Measurements from ENCODE around the gene LMF1.

LMF1 gene

DNA sequence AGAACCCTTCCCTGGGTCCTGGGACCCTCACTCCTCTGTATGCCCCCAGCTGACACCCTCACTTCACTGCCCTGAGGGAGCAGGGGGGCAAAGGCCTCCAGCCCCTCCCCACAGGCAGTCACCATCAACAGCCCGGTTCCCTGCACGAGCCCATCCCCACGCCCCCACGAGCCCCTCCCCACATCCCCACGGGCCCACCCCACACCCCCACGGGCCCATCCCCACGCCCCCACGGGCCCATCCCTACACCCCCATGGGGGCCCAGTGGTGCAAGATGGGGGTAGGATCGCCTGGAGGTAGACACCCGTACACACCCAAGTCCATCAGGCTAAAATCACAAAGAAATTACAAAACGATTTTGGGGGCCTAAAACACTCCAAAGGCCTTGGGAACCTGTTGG is 42.3 kb downstream of the LMF1 start:
- peaks cover 11% of the 10 kb centered on the region for H3K9me3 ChIP-seq (ENCODE audit: control insufficient read depth, low read length)
- H3K4me1 ChIP-seq (ENCODE audit: control insufficient read depth, insufficient read depth, low read length, poor library complexity, severe bottlenecking): peaks cover 6% of the 10 kb centered on the region
- no peak overlapping the region for H3K4me3 ChIP-seq (ENCODE audit: extremely low read depth, insufficient read depth, low read length, poor library complexity, severe bottlenecking)
- no peak overlapping the region for H3K27ac ChIP-seq (ENCODE audit: low read depth, low read length, severe bottlenecking)
- 80 to 100% methylated on average over 1 to 3 of the region's 11 CpGs for WGBS, 2 experiments (ENCODE audit: insufficient coverage in 2 of 2)
- H3K36me3 ChIP-seq (ENCODE audit: control insufficient read depth, insufficient read depth, low read length): peaks cover 9% of the 10 kb centered on the region

DNA sequence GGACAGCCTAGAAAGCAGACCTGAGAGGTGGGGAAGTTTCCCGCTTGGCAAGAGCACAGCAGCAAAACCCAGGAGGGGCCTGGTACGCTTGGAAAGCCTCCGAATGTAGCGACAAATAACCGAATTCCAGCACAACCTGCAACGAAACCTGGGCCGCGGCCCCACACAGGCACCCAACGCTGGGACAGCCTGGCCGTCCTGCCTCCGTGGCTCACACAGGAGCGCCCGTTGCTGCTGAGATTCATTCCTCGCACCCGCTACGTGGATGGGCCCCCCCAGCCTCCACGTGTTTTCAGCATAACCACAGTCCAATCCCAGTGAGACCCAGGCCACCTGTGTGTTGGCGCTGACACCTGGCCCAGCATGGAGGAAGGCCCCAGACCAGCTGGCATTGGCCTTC is 42.9 kb downstream of the LMF1 start:
- H3K4me1 ChIP-seq (ENCODE audit: control insufficient read depth, insufficient read depth, low read length, poor library complexity, severe bottlenecking): peaks cover 6% of the 10 kb centered on the region
- WGBS, 2 experiments (ENCODE audit: insufficient coverage in 2 of 2): 96 to 97% methylated on average over 15 to 18 of the region's 18 CpGs
- peaks cover 9% of the 10 kb centered on the region for H3K36me3 ChIP-seq (ENCODE audit: control insufficient read depth, insufficient read depth, low read length)
- peaks cover 15% of the 10 kb centered on the region for H3K9me3 ChIP-seq (ENCODE audit: control insufficient read depth, low read length)
- H3K4me3 ChIP-seq (ENCODE audit: extremely low read depth, insufficient read depth, low read length, poor library complexity, severe bottlenecking): no peak overlapping the region
- no peak overlapping the region for H3K27ac ChIP-seq (ENCODE audit: low read depth, low read length, severe bottlenecking)

DNA sequence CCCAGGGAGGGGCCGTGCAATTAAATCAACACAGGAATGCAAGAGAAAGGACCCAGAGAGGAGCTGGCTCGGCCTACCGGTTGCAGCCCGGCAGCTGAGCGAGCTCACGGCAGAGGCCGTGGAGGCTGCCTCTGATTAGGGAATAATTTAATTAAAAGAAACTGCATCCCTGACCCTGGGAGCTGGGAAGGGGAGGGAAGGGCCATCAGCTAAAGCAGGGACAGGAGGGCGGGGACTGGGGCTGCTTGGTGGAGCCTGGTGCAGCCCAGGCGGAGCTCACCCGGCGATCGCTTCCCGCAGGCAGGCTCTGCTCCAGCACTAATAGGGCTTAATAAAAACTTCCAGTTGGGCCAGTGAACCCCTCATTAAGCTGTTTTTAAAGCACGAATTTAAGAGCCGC is 43.4 kb downstream of the LMF1 start:
- 88 to 91% methylated on average over 9 to 15 of the region's 15 CpGs for WGBS, 2 experiments (ENCODE audit: insufficient coverage in 2 of 2)
- H3K4me1 ChIP-seq (ENCODE audit: control insufficient read depth, insufficient read depth, low read length, poor library complexity, severe bottlenecking): peaks cover 6% of the 10 kb centered on the region
- H3K9me3 ChIP-seq (ENCODE audit: control insufficient read depth, low read length): peaks cover 15% of the 10 kb centered on the region
- no peak overlapping the region for H3K4me3 ChIP-seq (ENCODE audit: extremely low read depth, insufficient read depth, low read length, poor library complexity, severe bottlenecking)
- H3K27ac ChIP-seq (ENCODE audit: low read depth, low read length, severe bottlenecking): no peak overlapping the region
- peaks cover 9% of the 10 kb centered on the region for H3K36me3 ChIP-seq (ENCODE audit: control insufficient read depth, insufficient read depth, low read length)

DNA sequence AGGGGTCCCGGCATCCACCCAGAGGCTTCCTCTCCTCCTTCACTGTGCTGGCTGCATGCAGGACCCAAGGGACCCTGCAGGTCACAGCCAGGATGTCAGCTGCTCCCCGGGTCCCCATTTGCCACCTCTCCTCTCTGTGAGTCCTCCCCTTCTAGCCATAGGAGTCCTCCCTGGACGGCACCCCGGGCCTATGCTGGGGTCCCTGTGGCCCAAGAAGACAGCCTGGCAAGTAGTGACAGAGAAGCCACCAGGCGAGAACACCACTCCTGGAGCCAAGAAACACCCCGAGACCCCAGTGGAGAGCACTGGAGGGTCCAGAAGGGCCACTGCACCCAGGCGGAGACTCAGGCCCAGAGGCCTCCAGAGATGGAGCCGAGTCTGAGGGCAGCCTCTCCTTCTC is 44.1 kb downstream of the LMF1 start:
- H3K4me3 ChIP-seq (ENCODE audit: extremely low read depth, insufficient read depth, low read length, poor library complexity, severe bottlenecking): no peak overlapping the region
- 95 to 96% methylated on average over 5 to 6 of the region's 8 CpGs for WGBS, 2 experiments (ENCODE audit: insufficient coverage in 2 of 2)
- peaks cover 15% of the 10 kb centered on the region for H3K9me3 ChIP-seq (ENCODE audit: control insufficient read depth, low read length)
- no peak overlapping the region for H3K27ac ChIP-seq (ENCODE audit: low read depth, low read length, severe bottlenecking)
- peaks cover 9% of the 10 kb centered on the region for H3K36me3 ChIP-seq (ENCODE audit: control insufficient read depth, insufficient read depth, low read length)
- peaks cover 6% of the 10 kb centered on the region for H3K4me1 ChIP-seq (ENCODE audit: control insufficient read depth, insufficient read depth, low read length, poor library complexity, severe bottlenecking)

DNA sequence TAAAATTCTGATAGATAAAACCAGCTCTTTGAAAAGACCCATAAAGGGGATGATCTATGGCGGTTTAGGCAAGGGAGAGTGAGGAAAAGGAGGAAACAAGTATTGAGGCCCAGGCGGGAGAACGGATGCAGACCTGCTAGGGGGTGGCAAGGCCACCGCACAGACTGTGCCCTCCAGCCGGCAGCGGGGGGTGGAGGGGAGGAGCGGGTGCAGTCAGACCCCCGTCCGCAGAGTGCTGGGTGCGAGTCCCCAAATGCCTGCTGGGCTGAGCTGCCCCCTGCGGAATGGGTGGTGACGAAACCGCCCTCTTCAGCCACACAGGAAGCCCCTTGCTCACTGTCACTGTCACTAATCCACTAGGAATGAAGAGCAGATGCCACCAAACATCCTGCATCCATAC is 46.0 kb downstream of the LMF1 start:
- no peak overlapping the region for H3K4me3 ChIP-seq (ENCODE audit: extremely low read depth, insufficient read depth, low read length, poor library complexity, severe bottlenecking)
- WGBS, 2 experiments (ENCODE audit: insufficient coverage in 2 of 2): 92% methylated on average over 11 to 13 of the region's 13 CpGs
- peaks cover 11% of the 10 kb centered on the region for H3K4me1 ChIP-seq (ENCODE audit: control insufficient read depth, insufficient read depth, low read length, poor library complexity, severe bottlenecking)
- H3K9me3 ChIP-seq (ENCODE audit: control insufficient read depth, low read length): peaks cover 15% of the 10 kb centered on the region
- peaks cover 9% of the 10 kb centered on the region for H3K36me3 ChIP-seq (ENCODE audit: control insufficient read depth, insufficient read depth, low read length)
- H3K27ac ChIP-seq (ENCODE audit: low read depth, low read length, severe bottlenecking): no peak overlapping the region

DNA sequence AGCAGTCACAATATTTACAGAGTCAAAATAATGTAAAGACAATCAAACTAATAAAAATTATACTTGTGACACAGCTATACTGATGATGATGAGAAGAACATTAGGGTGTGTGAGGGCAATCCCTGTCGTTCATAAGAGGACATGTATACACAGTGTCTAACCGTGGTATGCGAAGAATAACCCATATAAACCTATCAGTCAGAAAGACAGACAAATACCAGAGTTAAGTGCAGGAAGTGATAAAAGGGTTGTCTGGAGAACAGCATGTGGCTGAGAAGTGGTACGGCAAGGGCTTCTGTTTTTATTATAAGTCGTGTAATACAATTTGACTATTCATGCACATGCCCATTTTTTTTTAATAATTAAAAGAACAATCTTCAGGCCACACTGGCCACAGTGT is 46.7 kb downstream of the LMF1 start:
- 100% methylated on average over 2 of the region's 5 CpGs; no CpG with 5 or more reads in 1 of the 2 experiments for WGBS, 2 experiments (ENCODE audit: insufficient coverage in 2 of 2)
- no peak overlapping the region for H3K27ac ChIP-seq (ENCODE audit: low read depth, low read length, severe bottlenecking)
- H3K9me3 ChIP-seq (ENCODE audit: control insufficient read depth, low read length): peaks cover 15% of the 10 kb centered on the region
- no peak overlapping the region for H3K4me3 ChIP-seq (ENCODE audit: extremely low read depth, insufficient read depth, low read length, poor library complexity, severe bottlenecking)
- H3K4me1 ChIP-seq (ENCODE audit: control insufficient read depth, insufficient read depth, low read length, poor library complexity, severe bottlenecking): peaks cover 12% of the 10 kb centered on the region
- H3K36me3 ChIP-seq (ENCODE audit: control insufficient read depth, insufficient read depth, low read length): peaks cover 9% of the 10 kb centered on the region

DNA sequence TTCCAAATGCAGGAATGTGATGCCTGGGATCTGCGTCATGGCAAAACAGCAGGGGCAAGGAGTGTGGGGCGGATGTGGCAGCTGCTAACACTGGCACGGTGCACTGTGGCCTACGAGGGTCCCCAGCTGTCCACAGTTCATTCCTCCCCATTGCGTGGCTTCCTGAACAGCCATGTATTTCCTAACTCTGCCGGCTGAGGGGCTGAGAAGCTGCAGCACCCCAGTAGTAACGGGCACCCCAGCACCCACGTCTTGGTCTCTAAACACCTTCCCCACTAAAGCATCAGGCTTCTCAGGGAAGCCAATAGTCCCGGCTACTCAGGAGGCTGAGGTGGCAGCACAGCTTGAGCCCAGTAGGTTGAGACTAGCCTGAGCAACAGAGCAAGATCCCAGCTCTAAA is 47.6 kb downstream of the LMF1 start:
- 93 to 100% methylated on average over 8 of the region's 9 CpGs for WGBS, 2 experiments (ENCODE audit: insufficient coverage in 2 of 2)
- Histone ChIP-seq H3K9me3 (ENCODE audit: control insufficient read depth, low read length) (peaks cover 15% of the 10 kb centered on the region), H3K27ac (ENCODE audit: low read depth, low read length, severe bottlenecking) (no peak overlapping the region), H3K4me3 (ENCODE audit: extremely low read depth, insufficient read depth, low read length, poor library complexity, severe bottlenecking) (no peak overlapping the region), H3K36me3 (ENCODE audit: control insufficient read depth, insufficient read depth, low read length) (peaks cover 9% of the 10 kb centered on the region), H3K4me1 (ENCODE audit: control insufficient read depth, insufficient read depth, low read length, poor library complexity, severe bottlenecking) (peaks cover 12% of the 10 kb centered on the region)

DNA sequence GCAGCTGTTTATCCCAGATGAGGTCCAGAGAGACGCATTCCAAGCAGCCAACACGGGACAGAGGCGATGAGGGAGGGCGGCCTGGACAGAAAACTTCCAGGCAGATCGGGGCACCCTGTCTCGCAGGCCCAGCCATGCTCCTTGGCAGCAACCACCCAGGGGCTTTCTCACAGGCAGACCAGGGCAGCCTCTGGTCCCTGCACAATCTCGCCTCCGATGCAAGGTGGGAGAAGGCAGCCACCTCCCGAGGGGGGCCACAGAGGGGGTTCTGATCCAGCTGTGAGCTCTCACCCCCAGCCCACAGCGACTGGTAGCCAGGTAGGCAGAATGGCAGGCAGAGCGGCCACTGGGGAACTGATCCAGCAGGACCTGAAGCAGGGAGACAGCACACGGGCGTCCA is 48.7 kb downstream of the LMF1 start:
- peaks cover 12% of the 10 kb centered on the region for H3K4me1 ChIP-seq (ENCODE audit: control insufficient read depth, insufficient read depth, low read length, poor library complexity, severe bottlenecking)
- peaks cover 9% of the 10 kb centered on the region for H3K36me3 ChIP-seq (ENCODE audit: control insufficient read depth, insufficient read depth, low read length)
- H3K27ac ChIP-seq (ENCODE audit: low read depth, low read length, severe bottlenecking): no peak overlapping the region
- peaks cover 15% of the 10 kb centered on the region for H3K9me3 ChIP-seq (ENCODE audit: control insufficient read depth, low read length)
- 89 to 94% methylated on average over 13 of the region's 13 CpGs for WGBS, 2 experiments (ENCODE audit: insufficient coverage in 2 of 2)
- H3K4me3 ChIP-seq (ENCODE audit: extremely low read depth, insufficient read depth, low read length, poor library complexity, severe bottlenecking): no peak overlapping the region

DNA sequence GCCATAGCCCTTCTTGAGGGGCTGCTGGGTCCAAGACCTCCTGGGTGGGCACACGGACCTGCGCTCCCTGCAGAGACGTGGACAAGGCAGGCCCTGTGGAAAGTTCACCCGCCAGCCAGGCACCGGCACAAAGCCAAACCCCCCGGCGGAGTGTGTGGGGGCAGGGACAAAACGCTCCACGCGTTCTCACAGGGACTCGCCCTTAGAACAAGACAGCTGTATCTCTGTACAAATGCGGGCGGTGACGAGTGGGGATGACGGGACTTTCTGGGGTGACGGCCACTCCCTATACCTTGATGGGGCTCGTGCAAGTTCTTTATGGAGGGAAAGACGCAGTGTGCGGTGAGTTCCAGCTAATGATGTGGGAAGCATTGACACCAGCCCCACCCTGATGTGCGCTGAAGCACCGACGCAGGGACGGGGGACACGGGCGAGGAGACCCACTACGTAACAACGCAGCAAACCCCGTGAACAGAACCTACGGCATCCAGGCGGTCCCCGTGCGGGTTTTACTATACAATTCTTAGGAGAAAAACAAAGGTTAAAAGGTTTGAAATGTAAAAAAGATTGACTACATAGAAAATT is 49.4 kb downstream of the LMF1 start:
- Histone ChIP-seq H3K27ac (ENCODE audit: low read depth, low read length, severe bottlenecking) (no peak overlapping the region), H3K4me3 (ENCODE audit: extremely low read depth, insufficient read depth, low read length, poor library complexity, severe bottlenecking) (no peak overlapping the region)

DNA sequence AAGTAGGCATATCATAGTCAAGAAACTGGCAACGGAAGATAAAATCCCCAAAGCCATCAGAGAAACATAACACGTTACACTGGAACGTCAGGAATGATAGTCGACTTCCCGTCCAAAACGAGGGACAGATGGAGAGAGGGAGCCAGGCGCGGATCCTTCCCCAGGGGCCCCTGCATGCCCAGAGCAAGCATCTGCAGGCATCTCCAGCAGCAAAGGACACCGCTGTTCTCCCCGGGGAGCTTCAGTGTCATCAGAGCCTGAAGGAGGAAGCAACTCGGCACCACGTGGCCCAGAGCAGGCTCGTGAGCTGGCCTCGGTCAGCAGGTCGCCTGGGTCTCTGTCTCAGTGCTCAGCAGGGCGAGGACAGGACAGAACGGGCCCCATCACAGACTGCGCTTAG is 50.1 kb downstream of the LMF1 start:
- Histone ChIP-seq H3K4me3 (ENCODE audit: extremely low read depth, insufficient read depth, low read length, poor library complexity, severe bottlenecking) (no peak overlapping the region), H3K9me3 (ENCODE audit: control insufficient read depth, low read length) (peaks cover 4% of the 10 kb centered on the region), H3K36me3 (ENCODE audit: control insufficient read depth, insufficient read depth, low read length) (no peaks in the 10 kb centered on the region), H3K27ac (ENCODE audit: low read depth, low read length, severe bottlenecking) (peak overlapping the region; percentile 51), H3K4me1 (ENCODE audit: control insufficient read depth, insufficient read depth, low read length, poor library complexity, severe bottlenecking) (peaks cover 12% of the 10 kb centered on the region)
- 84 to 87% methylated on average over 18 of the region's 18 CpGs for WGBS, 2 experiments (ENCODE audit: insufficient coverage in 2 of 2)

More for the DNA sequence above, 49.4 kb downstream of the LMF1 start:
- WGBS, 2 experiments (ENCODE audit: insufficient coverage in 2 of 2): 87 to 90% methylated on average over 28 to 29 of the region's 32 CpGs
- Histone ChIP-seq H3K4me1 (ENCODE audit: control insufficient read depth, insufficient read depth, low read length, poor library complexity, severe bottlenecking) (peaks cover 12% of the 10 kb centered on the region), H3K36me3 (ENCODE audit: control insufficient read depth, insufficient read depth, low read length) (peaks cover 7% of the 10 kb centered on the region), H3K9me3 (ENCODE audit: control insufficient read depth, low read length) (peaks cover 11% of the 10 kb centered on the region)

DNA sequence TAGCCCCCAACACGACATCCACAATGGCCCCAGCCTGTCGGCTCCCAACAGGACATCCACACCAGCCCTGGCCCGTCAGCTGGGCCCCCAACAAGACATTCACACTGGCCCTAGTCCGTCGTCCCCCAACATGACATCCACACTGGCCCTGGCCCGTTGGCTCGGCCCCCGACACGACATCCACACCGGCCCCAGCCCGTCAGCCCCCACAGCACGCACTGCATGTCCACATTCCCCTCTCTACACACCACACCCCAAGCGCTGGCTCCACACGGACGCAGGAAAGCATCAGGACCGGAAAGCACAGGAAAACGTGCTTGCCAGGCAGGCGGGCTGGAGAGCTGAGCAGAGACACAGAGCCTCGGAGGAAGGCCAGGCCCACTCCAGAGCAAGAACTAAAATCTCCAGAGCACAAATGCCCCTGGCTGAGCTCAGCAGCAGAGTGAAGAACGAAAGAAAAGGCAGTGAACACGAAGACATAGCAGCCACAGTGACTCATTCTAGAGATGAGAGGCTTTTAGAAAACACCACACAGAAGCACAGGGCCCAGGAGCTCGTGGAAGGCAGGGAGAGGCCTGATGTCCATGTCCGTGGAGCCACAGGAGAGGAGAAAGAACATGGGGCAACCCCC is 50.6 kb downstream of the LMF1 start:
- peaks cover 4% of the 10 kb centered on the region for H3K9me3 ChIP-seq (ENCODE audit: control insufficient read depth, low read length)
- peak overlapping the region; percentile 51 for H3K27ac ChIP-seq (ENCODE audit: low read depth, low read length, severe bottlenecking)
- H3K4me1 ChIP-seq (ENCODE audit: control insufficient read depth, insufficient read depth, low read length, poor library complexity, severe bottlenecking): peaks cover 12% of the 10 kb centered on the region
- no peaks in the 10 kb centered on the region for H3K36me3 ChIP-seq (ENCODE audit: control insufficient read depth, insufficient read depth, low read length)
- no peak overlapping the region for H3K4me3 ChIP-seq (ENCODE audit: extremely low read depth, insufficient read depth, low read length, poor library complexity, severe bottlenecking)
- WGBS, 2 experiments (ENCODE audit: insufficient coverage in 2 of 2): 87 to 92% methylated on average over 17 to 23 of the region's 23 CpGs

Data from mesodermal cell (in vitro differentiated cells).